Heart left ventricle (tissue), 16 donors: ENCODE data around the gene APEH. TPM values are rescaled to one million over a fixed set of nuclear protein-coding genes. Genes with fewer than 3 reads are reported as not detected.

Experiments
- ATAC-seq, 4 donors: fragments of 200-7000 bp; cut with Tn5 transposase; one replicate each; pipeline ENCODE4 v1.9.1; 2020 to 2022; ENCODE audit warnings: moderate library complexity in 4 of 4, mild to moderate bottlenecking in 3 of 4, moderate number of reproducible peaks in 1 of 4
- DNase-seq, 5 donors: peaks; one replicate each; pipeline ENCODE4 v3.0.0-alpha.2; 2020
- H3K27ac ChIP-seq, 12 donors: fragments of 200-600 bp; sonication (generic) in 4 of 12; one replicate each; pipeline versions ENCODE4 v1.5.0 to v1.8.0; 2016 to 2022; ENCODE audit warnings: mild to moderate bottlenecking in 2 of 12
- H3K27me3 ChIP-seq, 9 donors: fragments of 200-600 bp; sonication (generic) in 2 of 9; one replicate each; pipeline versions ENCODE4 v1.5.1 to v1.8.0; 2016 to 2022; ENCODE audit warnings: mild to moderate bottlenecking in 3 of 9
- H3K36me3 ChIP-seq, 9 donors: fragments of 200-600 bp; sonication (generic) in 2 of 9; one replicate each; pipeline versions ENCODE4 v1.5.0 to v1.8.0; 2018 to 2022; ENCODE audit warnings: mild to moderate bottlenecking in 2 of 9
- H3K4me1 ChIP-seq, 12 donors: fragments of 200-600 bp; sonication (generic) in 4 of 12; one replicate each; pipeline versions ENCODE4 v1.5.0 to v1.8.0; 2016 to 2022; ENCODE audit warnings: mild to moderate bottlenecking in 3 of 12
- H3K4me3 ChIP-seq, 12 donors: fragments of 200-600 bp; sonication (generic) in 4 of 12; one replicate each; pipeline versions ENCODE4 v1.5.0 to v1.8.0; 2017 to 2022; ENCODE audit warnings: mild to moderate bottlenecking in 9 of 12, moderate library complexity in 4 of 12
- H3K9me3 ChIP-seq, 12 donors: fragments of 200-600 bp; sonication (generic) in 4 of 12; one replicate each; pipeline versions ENCODE4 v1.5.0 to v1.8.0; 2016 to 2022; ENCODE audit warnings: mild to moderate bottlenecking in 1 of 12
- POLR2A ChIP-seq, 2 donors: fragments of 450-650 bp; IDR thresholded peaks; one replicate each; pipeline ENCODE4 v1.6.1; 2017; ENCODE audit warnings: antibody characterized with exemption in 2 of 2, mild to moderate bottlenecking in 2 of 2, moderate library complexity in 2 of 2
- WGBS, 4 donors: extraction: QIAGEN DNeasy Blood & Tissue Kit in 2 of 4; methylation state at CpG; one replicate each; pipeline versions ENCODE4 v1.1.5 to v1.1.7; 2013 to 2018; 5-methylcytosine and 5-hydroxymethylcytosine counted together
- intact Hi-C, 10 donors: fragments of 100-400 bp; cut with DNase I; formaldehyde crosslinking; loops; one replicate each; pipeline versions ENCODE4 v1.11.1 to v1.14.2; 2022
- polyA plus RNA-seq, 2 donors: library from polyadenylated mRNA; stranded (reverse); fragments of 200-250 nt; gene quantifications; one replicate each; pipeline ENCODE4 v1.2.3, GENCODE V29; 2013
- total RNA-seq, 9 donors: library from RNA; depleted of rRNA in 2 of 9; stranded (reverse); fragments of >200 nt in 2 of 9; fragmentation: NEBNext Ultra II Directional in 3 of 9; extraction: Animal tissue kit (Norgen Biotek cat#: 25700) in 3 of 9; gene quantifications; one replicate each; pipeline versions ENCODE4 v1.1.0 to v1.2.4, GENCODE V29; 2016 to 2023
- TF ChIP-seq, protein P1 (sequence below), 12 donors: fragments of 200-600 bp; sonication (generic) in 4 of 12; IDR thresholded peaks; one replicate each; pipeline versions ENCODE4 v1.5.0 to v1.8.0; 2018 to 2022; ENCODE audit warnings: antibody characterized with exemption in 12 of 12, mild to moderate bottlenecking in 5 of 12
- donor health status: ischemic (EF 13 %, LVEDD 7.1; RV severe dilation, severe dysfunction).
- donor health status: healthy with polysubstance abuse.
- donor health status: DM: no; HTN: yes; CAD: no.
- donor health status: DM: no; HTN: no; CAD: no.
- donor health status: ischemic (EF 25% LVEDD 6.9; RV normal size, moderate dysfunction).
- donor health status: ischemic (EF 25% LVEDD 5.7; RV mildly dilated, moderate dysfunction).
- donor health status: healthy.
- donor health status: DM: yes; HTN: yes; CAD: no.
- donor health status: ischemic (EF 35%, LVEDD 5.7; RV mildly dilated, moderate dysfunction).
- donor health status: nonischemic (EF 11% LVEDD 7.7; RV severe dilation, severe dysfunction).
- donor health status: DM: yes; HTN: yes; CAD: no.
- donor health status: PGD.
- donor health status: ischemic (EF 29% LVEDD 5.4; RV normal size, mild dysfunction).
- donor health status: nonischemic (EF 23%, LVEDD 6.1; RV moderate dilation, normal function).

The APEH gene
- total and polyA plus RNA-seq, 11 donors: 18.3 to 136 (median 102) TPM

DNA sequence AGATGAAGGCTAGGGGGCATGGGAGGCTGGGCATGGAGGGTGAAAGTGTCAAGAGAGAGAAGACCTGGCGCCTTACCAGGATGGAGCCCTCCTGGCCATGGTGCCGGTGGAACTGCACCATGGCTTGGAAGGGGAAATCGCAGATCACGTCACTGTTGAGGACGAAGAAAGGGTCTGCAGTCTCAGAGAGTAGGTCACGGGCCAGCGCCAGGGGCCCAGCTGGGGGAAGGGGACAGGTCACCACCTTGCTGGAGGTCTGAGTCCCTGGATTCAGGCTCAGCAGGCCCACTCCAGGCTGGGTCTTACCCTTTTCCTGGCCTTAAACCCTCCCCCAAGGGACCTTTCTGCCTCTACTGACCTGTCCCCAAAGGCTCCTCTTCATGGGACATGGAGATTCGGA lies 48.7 kb downstream of the APEH start:
- no peaks in the 10 kb centered on the region for H3K27me3 ChIP-seq
- ATAC-seq (no peak), DNase-seq (peak in 2 of 5 donors; percentile 23 to 27)
- peaks cover 13 to 44% (median 28%) of the 10 kb centered on the region in 12 donors for H3K4me1 ChIP-seq
- H3K4me3 ChIP-seq: peak overlapping the region; percentile 73 to 100 (median 96)
- H3K36me3 ChIP-seq: peaks cover 2 to 49% (median 42%) of the 10 kb centered on the region in 9 donors
- TF ChIP-seq POLR2A (IDR thresholded peaks at IDR 0.05): no peak
- TF ChIP-seq, protein P1, sequence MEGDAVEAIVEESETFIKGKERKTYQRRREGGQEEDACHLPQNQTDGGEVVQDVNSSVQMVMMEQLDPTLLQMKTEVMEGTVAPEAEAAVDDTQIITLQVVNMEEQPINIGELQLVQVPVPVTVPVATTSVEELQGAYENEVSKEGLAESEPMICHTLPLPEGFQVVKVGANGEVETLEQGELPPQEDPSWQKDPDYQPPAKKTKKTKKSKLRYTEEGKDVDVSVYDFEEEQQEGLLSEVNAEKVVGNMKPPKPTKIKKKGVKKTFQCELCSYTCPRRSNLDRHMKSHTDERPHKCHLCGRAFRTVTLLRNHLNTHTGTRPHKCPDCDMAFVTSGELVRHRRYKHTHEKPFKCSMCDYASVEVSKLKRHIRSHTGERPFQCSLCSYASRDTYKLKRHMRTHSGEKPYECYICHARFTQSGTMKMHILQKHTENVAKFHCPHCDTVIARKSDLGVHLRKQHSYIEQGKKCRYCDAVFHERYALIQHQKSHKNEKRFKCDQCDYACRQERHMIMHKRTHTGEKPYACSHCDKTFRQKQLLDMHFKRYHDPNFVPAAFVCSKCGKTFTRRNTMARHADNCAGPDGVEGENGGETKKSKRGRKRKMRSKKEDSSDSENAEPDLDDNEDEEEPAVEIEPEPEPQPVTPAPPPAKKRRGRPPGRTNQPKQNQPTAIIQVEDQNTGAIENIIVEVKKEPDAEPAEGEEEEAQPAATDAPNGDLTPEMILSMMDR (IDR thresholded peaks at IDR 0.05): no peak
- intact Hi-C loops: loop anchor here in 3 of 10 donors (5.0 kb wide), 2 partner anchors 64 to 179 kb away; partner anchors contain the start of genes IP6K1 (in 2 of the 3) and MST1R (in 1 of the 3)
- peak overlapping the region in 11 of 12 donors; percentile 84 to 98 (median 92) for H3K27ac ChIP-seq
- H3K9me3 ChIP-seq: no peaks in the 10 kb centered on the region
- 51 to 68% (median 58%) methylated on average over 8 of the region's 8 CpGs for WGBS, 4 donors

DNA sequence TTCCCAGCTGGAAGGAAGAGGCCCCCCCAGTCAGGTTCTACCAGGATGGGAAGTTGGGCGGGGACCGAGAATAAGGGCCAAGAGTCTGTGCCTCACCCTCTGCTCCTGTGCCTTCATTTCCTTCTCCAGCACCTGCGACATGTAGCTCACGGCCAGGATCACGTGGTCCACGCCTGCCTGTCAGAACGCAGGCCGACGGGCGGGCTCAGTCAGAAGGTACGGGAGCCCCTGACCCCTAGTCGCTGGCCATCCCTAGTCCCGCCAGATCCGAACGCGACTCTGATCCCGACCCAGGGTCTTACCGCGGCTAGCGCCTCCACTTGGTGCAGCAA lies 49.1 kb downstream of the APEH start:
- WGBS, 4 donors: 0 to 2% (median 1%) methylated on average over 17 to 20 of the region's 20 CpGs
- peak overlapping the region; percentile 60 to 98 (median 92) for H3K27ac ChIP-seq
- peaks cover 13 to 43% (median 28%) of the 10 kb centered on the region in 12 donors for H3K4me1 ChIP-seq
- H3K9me3 ChIP-seq: no peaks in the 10 kb centered on the region
- TF ChIP-seq POLR2A (IDR thresholded peaks at IDR 0.05): no peak
- TF ChIP-seq, protein P1 (IDR thresholded peaks at IDR 0.05): no peak
- peaks cover 2 to 53% (median 45%) of the 10 kb centered on the region in 9 donors for H3K36me3 ChIP-seq
- H3K27me3 ChIP-seq: no peaks in the 10 kb centered on the region
- peak overlapping the region; percentile 73 to 100 (median 96) for H3K4me3 ChIP-seq
- peak in 3 of 4 donors; percentile 5 to 20 (median 9) for ATAC-seq
- intact Hi-C loops: loop anchor here in 3 of 10 donors (5.0 kb wide), 2 partner anchors 64 to 179 kb away; partner anchors contain the start of genes IP6K1 (in 2 of the 3) and MST1R (in 1 of the 3)
- peak in 4 of 5 donors; percentile 57 to 75 (median 70) for DNase-seq

DNA sequence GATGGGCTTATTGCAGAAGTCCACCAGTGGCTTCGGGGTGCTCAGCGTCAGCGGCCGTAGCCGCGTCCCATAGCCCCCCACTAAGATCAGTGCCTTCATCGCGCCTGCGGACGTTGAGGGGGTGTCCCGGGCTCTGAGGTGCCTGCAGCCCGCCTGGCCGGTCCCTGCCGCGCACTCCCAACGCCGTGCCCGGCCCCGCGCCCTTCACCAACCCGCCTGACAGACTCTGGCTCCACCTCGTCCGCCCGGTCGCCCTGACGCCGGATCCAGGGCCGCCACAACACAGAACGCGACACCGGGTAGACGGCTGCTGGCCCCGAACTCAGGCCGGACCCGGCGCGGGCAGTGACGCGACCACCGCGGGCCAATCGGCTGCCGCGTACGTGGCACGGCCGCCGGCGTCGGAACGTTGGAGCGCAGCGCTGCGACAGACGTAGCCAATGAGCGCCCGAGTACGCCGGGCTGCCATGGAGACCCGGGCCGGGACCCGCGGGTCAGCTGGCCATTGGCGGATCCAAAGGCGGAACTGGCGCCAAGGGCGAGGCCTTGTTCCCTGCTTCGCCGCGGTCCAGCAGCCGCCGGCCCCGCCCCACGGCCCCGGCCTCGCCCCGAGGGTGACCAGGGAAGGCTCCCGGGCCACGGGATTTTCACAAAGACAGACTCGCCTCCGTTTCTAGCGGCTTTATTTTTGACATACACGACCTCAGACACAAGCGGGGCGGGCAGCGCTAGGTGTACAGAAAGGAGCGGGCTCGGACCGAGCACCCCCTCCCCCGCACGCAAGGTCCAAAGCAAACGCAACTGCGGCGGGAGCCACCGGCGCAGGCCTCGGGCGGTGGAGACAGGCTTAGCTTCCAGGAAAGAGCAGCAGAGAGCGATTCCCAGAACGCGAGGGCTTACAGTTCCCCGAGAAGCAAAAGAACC lies 49.7 kb downstream of the APEH start, which contains the start of gene GMPPB:
Gene GMPPB (minus strand): TSS at position 324 of the 924 bp plus-strand sequence. CDS start 225 bp downstream, at position 99.
- peak within 1 kb of the TSS; percentile 60 to 98 (median 92) for H3K27ac ChIP-seq
- H3K36me3 ChIP-seq: peaks cover 2 to 58% (median 51%) of the 10 kb centered on the region in 9 donors
- WGBS, 4 donors: 0 to 1% (median 1%) methylated on average over 61 to 102 of the region's 102 CpGs
- peaks cover 11 to 37% (median 24%) of the 10 kb centered on the region in 12 donors for H3K4me1 ChIP-seq
- H3K9me3 ChIP-seq: no peaks in the 10 kb centered on the region
- peak within 1 kb of the TSS; percentile 73 to 100 (median 96) for H3K4me3 ChIP-seq
- TF ChIP-seq, protein P1 (IDR thresholded peaks at IDR 0.05): peak in 1 of 12 donors; percentile 2
- TF ChIP-seq POLR2A (IDR thresholded peaks at IDR 0.05): peak in 1 of 2 donors; percentile 78
- DNase-seq: peak; percentile 98 to 99 (median 99)
- peak; percentile 81 to 90 (median 88) for ATAC-seq
- no peaks in the 10 kb centered on the region for H3K27me3 ChIP-seq
- intact Hi-C loops: loop anchor here in 3 of 10 donors (5.0 kb wide), 2 partner anchors 63 to 178 kb away; partner anchors contain the start of genes IP6K1 (in 2 of the 3) and MST1R (in 1 of the 3)
